Measurements from ENCODE around the gene GALM.
"Not testable (repeated sequence)": the region's sequence is repeated elsewhere in the genome, so short reads cannot be mapped to it uniquely, and the experiment has no call there.

The GALM gene

GRCh38 chr2:38635139-38635538 is 30.8 kb upstream of the GALM start:
- TF ChIP-seq CTCF (conservative IDR thresholded peaks at IDR 0.05; ENCODE audit: low read length): no peak
- no peak for DNase-seq (ENCODE audit: low read depth)

GRCh38 chr2:38636069-38636468 is 29.8 kb upstream of the GALM start:
- H3K4me3 ChIP-seq (ENCODE audit: low read length): no peak overlapping the region
- no peak for DNase-seq (ENCODE audit: low read depth)
- TF ChIP-seq CTCF (conservative IDR thresholded peaks at IDR 0.05; ENCODE audit: low read length): no peak

More at GRCh38 chr2:38635139-38635538, 30.8 kb upstream of the GALM start:
- H3K4me3 ChIP-seq (ENCODE audit: low read length): no peak overlapping the region

GRCh38 chr2:38642373-38643017 is 23.4 kb upstream of the GALM start:
- DNase-seq (ENCODE audit: low read depth); H3K4me3 ChIP-seq (ENCODE audit: low read length): not testable (repeated sequence)

GRCh38 chr2:38643021-38643671 is 22.8 kb upstream of the GALM start:
- H3K4me3 ChIP-seq (ENCODE audit: low read length): no peak overlapping the region
- no peak for TF ChIP-seq CTCF (conservative IDR thresholded peaks at IDR 0.05; ENCODE audit: low read length)
- DNase-seq (ENCODE audit: low read depth): no peak

- DNase-seq (ENCODE audit: low read depth); H3K4me3 ChIP-seq (ENCODE audit: low read length): not testable (repeated sequence)
Measured at GRCh38 chr2:38643683-38644511, 22.0 kb upstream of the GALM start.

GRCh38 chr2:38648107-38648761 is 17.7 kb upstream of the GALM start:
- no peak overlapping the region for H3K4me3 ChIP-seq (ENCODE audit: low read length)
- no peak for TF ChIP-seq CTCF (conservative IDR thresholded peaks at IDR 0.05; ENCODE audit: low read length)
- DNase-seq (ENCODE audit: low read depth): no peak

- H3K4me3 ChIP-seq (ENCODE audit: low read length): no peak overlapping the region
- TF ChIP-seq CTCF (conservative IDR thresholded peaks at IDR 0.05; ENCODE audit: low read length): no peak
- no peak for DNase-seq (ENCODE audit: low read depth)
Measured at GRCh38 chr2:38649176-38649728, 16.7 kb upstream of the GALM start.

Data from AG10803 (cell line).